Measurements from ENCODE around the gene CHAC2. TPM values are rescaled to one million over a fixed set of nuclear protein-coding genes. Genes with fewer than 3 reads are reported as not detected.
A peak's percentile ranks its signal among the peaks of the same experiment; 100 is the strongest.

CHAC2 gene
- total RNA-seq, 2 experiments from 2014 or later = 15.8 to 17.4 TPM

DNA sequence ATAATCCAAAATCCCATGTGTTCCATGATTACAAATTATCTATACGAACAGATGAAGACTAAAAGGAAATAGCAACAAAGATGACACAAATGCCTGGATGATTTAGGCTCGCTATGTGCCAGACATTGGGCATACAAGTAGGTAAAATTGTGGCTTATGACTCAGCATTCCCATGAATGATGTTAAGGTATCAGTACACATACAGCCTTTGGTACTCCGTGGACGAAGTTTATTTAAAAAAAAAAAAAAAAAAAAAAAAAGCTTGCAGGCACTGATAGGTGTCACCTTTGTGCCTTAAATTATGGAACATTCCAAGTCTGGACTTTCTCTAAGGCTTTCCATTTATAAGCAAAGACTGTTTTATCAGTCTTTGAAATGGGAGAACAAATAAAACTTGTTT is 2.7 kb downstream of the CHAC2 start:
- H3K4me1 Mint-ChIP-seq = peaks cover 31% of the 10 kb centered on the region
- intact Hi-C loops (cut with DNase I, micrococcal nuclease) = no loop called here
- ATAC-seq (peak; percentile 16), DNase-seq (no peak)
- H3K36me3 Mint-ChIP-seq (ENCODE audit: low read depth) = peaks cover 26% of the 10 kb centered on the region
- H3K4me3 Mint-ChIP-seq = peak overlapping the region; percentile 19
- CTCF ChIA-PET = interaction anchor here (0.6 to 2.1 kb wide), 3 partner anchors 17 to 68 kb away, joined by 3 to 8 read pairs (median 3); partner anchors contain the start of genes ASB3 and ERLEC1
- H3K27me3 Mint-ChIP-seq = no peaks in the 10 kb centered on the region
- no peaks in the 10 kb centered on the region for H3K9me3 Mint-ChIP-seq (ENCODE audit: low read depth)
- POLR2A ChIA-PET = interaction anchor here (0.6 kb wide), 2 partner anchors 13 to 25 kb away, joined by 4 to 6 read pairs; no protein-coding TSS in a partner anchor
- peak overlapping the region; percentile 73 for H3K27ac Mint-ChIP-seq

DNA sequence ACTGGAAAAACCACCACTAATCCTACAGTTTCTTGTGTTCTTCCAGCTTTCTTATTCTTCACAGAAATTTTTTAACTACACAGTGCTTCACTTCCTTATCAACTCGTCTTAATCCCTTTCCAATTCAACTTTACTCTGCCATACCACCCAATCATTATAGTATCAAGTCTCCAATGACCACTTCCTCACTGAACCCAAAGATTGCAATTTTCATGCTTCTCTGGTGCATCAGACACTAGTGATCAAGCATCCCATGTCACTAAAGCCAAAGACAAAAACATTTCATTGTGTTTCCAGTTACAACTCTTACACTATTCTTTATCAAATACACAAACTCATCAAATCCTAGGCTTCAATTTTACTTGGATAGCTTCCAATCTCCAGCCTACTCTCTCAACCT is 9.5 kb downstream of the CHAC2 start:
- Mint-ChIP-seq H3K36me3 (ENCODE audit: low read depth) (peaks cover 38% of the 10 kb centered on the region), H3K27ac (peak overlapping the region; percentile 12), H3K27me3 (no peaks in the 10 kb centered on the region), H3K4me1 (peaks cover 26% of the 10 kb centered on the region), H3K4me3 (no peak overlapping the region), H3K9me3 (ENCODE audit: low read depth) (no peaks in the 10 kb centered on the region)
- DNase-seq (no peak), ATAC-seq (no peak)
- POLR2A ChIA-PET = no interaction called here
- intact Hi-C loops (cut with DNase I, micrococcal nuclease) = no loop called here
- CTCF ChIA-PET = interaction anchor here (0.6 to 0.8 kb wide), 2 partner anchors 388 to 1410 kb away, joined by 3 read pairs; no protein-coding TSS in a partner anchor

DNA sequence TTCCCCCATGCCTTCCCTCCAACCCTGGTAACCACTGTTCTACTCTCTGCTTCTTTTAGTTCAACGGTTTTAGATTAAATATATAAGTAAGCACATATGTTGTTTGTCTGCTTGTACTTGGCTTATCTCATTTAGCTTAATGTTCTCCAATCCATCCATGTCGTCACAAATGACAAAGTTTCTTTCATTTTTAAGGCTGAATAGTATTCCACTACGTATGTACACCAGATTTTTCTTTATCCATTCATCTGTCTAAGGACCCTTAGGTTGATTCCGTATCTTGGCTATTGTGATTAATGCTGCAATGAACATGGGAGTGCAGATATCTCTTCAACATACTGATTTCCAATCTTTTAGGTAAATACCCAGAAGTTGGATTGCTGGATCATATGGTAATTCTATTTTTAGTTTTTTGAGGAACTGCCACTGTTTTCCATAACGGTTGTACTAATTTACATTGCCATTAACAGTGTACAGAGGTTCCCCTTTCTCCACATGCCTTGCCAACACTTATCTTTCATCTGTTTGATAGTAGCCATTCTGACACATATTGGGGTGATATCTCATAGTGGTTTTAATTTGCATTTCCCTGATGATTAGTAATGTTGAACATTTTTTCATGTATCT is 11.0 kb downstream of the CHAC2 start:
- ChIA-PET POLR2A (no interaction called here), CTCF (interaction anchor here (0.6 to 2.2 kb wide), 2 partner anchors 10 to 133 kb away, joined by 3 to 6 read pairs; no protein-coding TSS in a partner anchor)
- H3K9me3 Mint-ChIP-seq (ENCODE audit: low read depth) = no peaks in the 10 kb centered on the region
- DNase-seq (no peak), ATAC-seq (no peak)
- intact Hi-C loops (cut with DNase I, micrococcal nuclease) = no loop called here
- no peak overlapping the region for H3K4me3 Mint-ChIP-seq
- peaks cover 38% of the 10 kb centered on the region for H3K36me3 Mint-ChIP-seq (ENCODE audit: low read depth)
- H3K27me3 Mint-ChIP-seq = no peaks in the 10 kb centered on the region
- peaks cover 29% of the 10 kb centered on the region for H3K4me1 Mint-ChIP-seq
- H3K27ac Mint-ChIP-seq = peak overlapping the region; percentile 2

DNA sequence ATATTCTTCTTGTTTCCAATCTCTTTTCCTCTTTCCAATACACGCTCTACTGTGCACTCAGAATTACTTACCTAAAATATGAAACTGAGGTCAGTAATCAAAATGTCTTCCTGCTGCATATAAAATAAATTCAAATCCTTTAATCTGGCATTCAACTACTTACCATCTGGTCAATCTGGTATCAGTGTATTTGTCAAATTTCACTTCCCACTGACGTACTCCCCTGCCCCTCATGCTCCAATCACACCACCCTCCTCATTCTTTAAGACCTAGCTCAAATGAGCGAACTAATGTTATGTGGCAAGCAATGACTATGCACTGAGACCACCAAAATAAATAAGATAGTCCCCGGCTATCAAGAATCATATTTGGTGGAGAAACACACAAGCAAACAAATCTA is 12.5 kb downstream of the CHAC2 start:
- peaks cover 31% of the 10 kb centered on the region for H3K36me3 Mint-ChIP-seq (ENCODE audit: low read depth)
- intact Hi-C loops (cut with DNase I, micrococcal nuclease) = no loop called here
- H3K4me1 Mint-ChIP-seq = peaks cover 39% of the 10 kb centered on the region
- ChIA-PET CTCF (interaction anchor here (2.2 kb wide), 1 partner anchor 12 kb away, joined by 6 read pairs; no protein-coding TSS in a partner anchor), POLR2A (no interaction called here)
- H3K9me3 Mint-ChIP-seq (ENCODE audit: low read depth) = no peaks in the 10 kb centered on the region
- H3K4me3 Mint-ChIP-seq = no peak overlapping the region
- no peaks in the 10 kb centered on the region for H3K27me3 Mint-ChIP-seq
- ATAC-seq (no peak), DNase-seq (no peak)
- H3K27ac Mint-ChIP-seq = no peak overlapping the region

DNA sequence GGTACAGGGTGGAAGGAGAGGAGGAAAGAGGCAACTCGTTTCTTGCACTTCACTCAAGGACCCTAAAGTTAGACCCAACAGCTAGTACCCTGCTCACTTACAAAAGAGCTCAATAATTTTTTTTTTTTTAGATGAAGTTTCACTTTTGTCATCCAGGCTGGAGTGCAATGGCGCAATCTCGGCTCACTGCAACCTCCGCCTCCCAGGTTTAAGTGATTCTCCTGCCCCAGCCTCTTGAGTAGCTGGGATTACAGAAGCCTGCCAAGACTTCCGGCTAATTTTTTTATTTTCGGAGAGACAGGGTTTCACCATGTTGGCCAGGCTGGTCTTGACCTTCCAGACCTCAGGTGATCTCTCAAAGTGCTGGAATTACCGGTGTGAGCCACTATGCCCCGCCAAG is 15.1 kb downstream of the CHAC2 start:
- ChIA-PET CTCF (interaction anchor here (0.7 kb wide), 1 partner anchor 21 kb away, joined by 3 read pairs; no protein-coding TSS in a partner anchor), POLR2A (interaction anchor here (0.6 kb wide), 1 partner anchor 12 kb away, joined by 4 read pairs; no protein-coding TSS in a partner anchor)
- DNase-seq (no peak), ATAC-seq (no peak)
- H3K4me3 Mint-ChIP-seq = no peak overlapping the region
- H3K36me3 Mint-ChIP-seq (ENCODE audit: low read depth) = peaks cover 23% of the 10 kb centered on the region
- no peak overlapping the region for H3K27ac Mint-ChIP-seq
- peaks cover 39% of the 10 kb centered on the region for H3K4me1 Mint-ChIP-seq
- intact Hi-C loops (cut with DNase I, micrococcal nuclease) = no loop called here
- no peaks in the 10 kb centered on the region for H3K9me3 Mint-ChIP-seq (ENCODE audit: low read depth)
- H3K27me3 Mint-ChIP-seq = no peaks in the 10 kb centered on the region

DNA sequence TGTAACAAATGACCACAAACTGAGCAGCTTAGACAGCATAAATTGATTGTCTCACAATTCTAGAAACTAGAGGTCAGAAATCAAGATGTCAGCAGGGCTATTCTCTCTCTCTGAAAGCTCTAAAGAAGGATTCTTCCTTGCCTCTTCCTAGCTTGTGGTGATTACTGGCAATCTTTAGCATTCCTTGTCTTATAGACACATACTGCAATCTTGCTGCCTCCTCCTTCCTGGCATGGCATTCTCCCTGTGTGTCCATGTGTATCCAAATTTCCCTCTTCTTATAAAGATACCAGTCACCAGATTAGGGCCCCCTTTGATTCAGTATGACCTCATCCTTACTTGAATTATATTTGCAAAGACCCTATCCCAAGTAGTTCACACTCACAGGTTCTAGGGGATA is 16.8 kb downstream of the CHAC2 start:
- intact Hi-C loops (cut with DNase I, micrococcal nuclease) = no loop called here
- peak overlapping the region; percentile 27 for H3K27ac Mint-ChIP-seq
- peaks cover 13% of the 10 kb centered on the region for H3K36me3 Mint-ChIP-seq (ENCODE audit: low read depth)
- peaks cover 43% of the 10 kb centered on the region for H3K4me1 Mint-ChIP-seq
- DNase-seq = no peak
- H3K4me3 Mint-ChIP-seq = peak overlapping the region; percentile 100
- no peak for ATAC-seq
- ChIA-PET POLR2A (no interaction called here), CTCF (interaction anchor here (0.9 kb wide), 1 partner anchor 17 kb away, joined by 3 read pairs; the partner anchor contains the start of gene CHAC2)
- H3K9me3 Mint-ChIP-seq (ENCODE audit: low read depth) = no peaks in the 10 kb centered on the region
- no peaks in the 10 kb centered on the region for H3K27me3 Mint-ChIP-seq

DNA sequence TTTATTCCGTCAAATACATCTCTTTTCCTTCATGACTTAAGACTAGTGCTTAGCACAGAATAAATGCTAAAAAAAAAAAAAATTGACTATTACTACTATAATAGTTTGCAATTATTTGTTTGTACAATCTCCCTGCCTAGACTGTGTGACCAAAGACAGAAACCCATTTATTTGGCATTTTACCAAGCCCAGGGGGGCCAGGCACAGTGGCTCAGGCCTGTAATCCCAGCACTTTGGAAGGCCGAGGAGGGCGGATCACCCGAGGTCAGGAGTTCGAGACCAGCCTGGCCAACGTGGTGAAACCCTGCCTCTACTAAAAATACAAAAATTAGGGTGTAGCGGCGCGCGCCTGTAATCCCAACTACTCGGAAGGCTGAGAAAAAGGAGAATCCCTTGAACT is 17.8 kb downstream of the CHAC2 start:
- CTCF ChIA-PET = interaction anchor here (0.9 to 1.8 kb wide), 3 partner anchors 11 to 18 kb away, joined by 3 to 10 read pairs (median 3); partner anchors contain the start of gene CHAC2

DNA sequence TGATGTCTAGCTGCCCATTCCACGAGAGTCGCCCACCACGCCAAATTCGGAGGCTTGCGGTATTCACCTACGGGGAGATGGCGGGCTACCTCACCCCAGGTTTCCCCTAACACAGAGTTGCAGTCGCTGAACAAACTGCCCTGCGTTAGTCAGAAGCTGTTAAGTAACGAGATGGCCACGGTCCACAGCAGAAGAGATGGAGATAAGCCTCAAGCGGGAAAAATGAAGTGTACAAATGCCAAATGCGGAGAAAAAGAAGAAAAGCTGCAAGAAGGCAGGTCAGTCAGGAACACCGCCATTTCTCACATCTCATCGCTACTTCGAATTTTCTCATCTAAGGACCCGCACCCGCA is 18.7 kb downstream of the CHAC2 start:
- no peaks in the 10 kb centered on the region for H3K27me3 Mint-ChIP-seq
- intact Hi-C loops (cut with DNase I, micrococcal nuclease) = loop anchor here (1.0 to 5.0 kb wide), 3 partner anchors 34 to 1831 kb away; partner anchors contain the start of gene PPP4R3B (in 1 of the 2)
- no peaks in the 10 kb centered on the region for H3K9me3 Mint-ChIP-seq (ENCODE audit: low read depth)
- peaks cover 10% of the 10 kb centered on the region for H3K36me3 Mint-ChIP-seq (ENCODE audit: low read depth)
- DNase-seq = peak; percentile 53
- peak overlapping the region; percentile 95 for H3K27ac Mint-ChIP-seq
- CTCF ChIA-PET = interaction anchor here (0.6 to 1.8 kb wide), 4 partner anchors 10 to 35 kb away, joined by 3 to 10 read pairs (median 6); partner anchors contain the start of gene CHAC2
- peaks cover 47% of the 10 kb centered on the region for H3K4me1 Mint-ChIP-seq
- POLR2A ChIA-PET = interaction anchor here (2.9 kb wide), 1 partner anchor 19 kb away, joined by 24 read pairs; the partner anchor contains the start of gene CHAC2
- peak overlapping the region; percentile 100 for H3K4me3 Mint-ChIP-seq
- ATAC-seq = peak; percentile 28

More for the DNA sequence above, 17.8 kb downstream of the CHAC2 start:
- Mint-ChIP-seq H3K27me3 (no peaks in the 10 kb centered on the region), H3K36me3 (ENCODE audit: low read depth) (peaks cover 10% of the 10 kb centered on the region), H3K4me1 (peaks cover 40% of the 10 kb centered on the region), H3K9me3 (ENCODE audit: low read depth) (no peaks in the 10 kb centered on the region), H3K27ac (peak overlapping the region; percentile 95), H3K4me3 (peak overlapping the region; percentile 100)
- POLR2A ChIA-PET = interaction anchor here (0.7 to 2.9 kb wide), 2 partner anchors 18 to 1626 kb away, joined by 3 to 24 read pairs; partner anchors contain the start of gene CHAC2
- ATAC-seq (no peak), DNase-seq (no peak)
- intact Hi-C loops (cut with DNase I, micrococcal nuclease) = loop anchor here (5.0 kb wide), 2 partner anchors 33 to 1832 kb away; partner anchors contain the start of gene PPP4R3B (in 1 of the 2)

DNA sequence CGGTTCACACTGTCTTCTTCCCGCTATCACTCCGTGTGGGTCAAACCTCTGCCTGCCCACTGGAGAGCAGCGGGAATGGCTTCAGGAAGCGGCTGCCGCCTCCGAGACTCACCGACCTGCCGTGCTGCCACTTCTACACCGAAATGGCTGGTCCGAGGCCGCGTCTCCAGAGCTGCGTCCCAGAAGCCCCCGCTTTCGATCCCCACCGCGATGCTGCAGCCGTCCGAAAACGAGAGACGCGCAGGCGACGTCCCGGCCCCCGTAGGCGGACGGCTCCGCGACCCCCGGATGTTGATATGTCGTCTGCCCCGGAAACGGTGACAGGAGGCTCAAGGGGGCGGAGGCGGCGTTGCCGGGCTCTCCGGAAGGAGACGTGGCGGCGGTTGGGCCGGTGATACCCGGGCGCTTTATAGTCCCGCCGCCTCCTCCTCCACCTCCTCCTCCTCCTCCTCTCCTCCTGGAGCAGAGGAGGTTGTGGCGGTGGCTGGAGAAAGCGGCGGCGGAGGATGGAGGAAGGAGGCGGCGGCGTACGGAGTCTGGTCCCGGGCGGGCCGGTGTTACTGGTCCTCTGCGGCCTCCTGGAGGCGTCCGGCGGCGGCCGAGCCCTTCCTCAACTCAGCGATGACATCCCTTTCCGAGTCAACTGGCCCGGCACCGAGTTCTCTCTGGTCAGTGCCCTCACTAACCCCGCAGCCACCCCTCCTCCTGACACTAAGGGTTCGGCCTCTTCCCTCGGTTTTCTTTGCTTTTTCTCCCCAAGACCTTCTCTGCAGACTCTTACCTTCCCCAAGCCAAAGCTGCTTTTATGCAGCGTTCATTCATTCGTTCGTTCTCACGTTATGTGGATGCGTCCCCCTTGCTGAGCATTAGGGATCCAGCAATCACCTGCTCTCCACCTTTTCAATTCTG is 19.4 kb downstream of the CHAC2 start, which contains the start of the genes ASB3 and ERLEC1:
TSS of gene ASB3 (minus strand) at position 249 of the 909 bp plus-strand sequence. CDS start 21,381 bp downstream, outside the sequence.
TSS of gene ERLEC1 (plus strand) at position 340 of the 909 bp plus-strand sequence. CDS start at position 507, 167 bp downstream.
- no peaks in the 10 kb centered on the region for H3K9me3 Mint-ChIP-seq (ENCODE audit: low read depth)
- DNase-seq = peak; percentile 93
- CTCF ChIA-PET = interaction anchor here (1.3 to 1.8 kb wide), 4 partner anchors 9 to 19 kb away, joined by 3 to 10 read pairs (median 7); partner anchors contain the start of gene CHAC2
- POLR2A ChIA-PET = interaction anchor here (0.5 to 2.9 kb wide), 3 partner anchors 10 to 154 kb away, joined by 3 to 24 read pairs (median 5); partner anchors contain the start of gene CHAC2
- peak within 1 kb of the TSS; percentile 100 for H3K4me3 Mint-ChIP-seq
- ATAC-seq = peak; percentile 91
- no peaks in the 10 kb centered on the region for H3K27me3 Mint-ChIP-seq
- peak within 1 kb of the TSS; percentile 95 for H3K27ac Mint-ChIP-seq
- peaks cover 6% of the 10 kb centered on the region for H3K36me3 Mint-ChIP-seq (ENCODE audit: low read depth)
- intact Hi-C loops (cut with DNase I, micrococcal nuclease) = loop anchor here (1.0 to 5.0 kb wide), 6 partner anchors 19 to 1830 kb away; partner anchors contain the start of genes CHAC2 (in 1 of the 2) and PPP4R3B (in 1 of the 2)
- peaks cover 47% of the 10 kb centered on the region for H3K4me1 Mint-ChIP-seq

DNA sequence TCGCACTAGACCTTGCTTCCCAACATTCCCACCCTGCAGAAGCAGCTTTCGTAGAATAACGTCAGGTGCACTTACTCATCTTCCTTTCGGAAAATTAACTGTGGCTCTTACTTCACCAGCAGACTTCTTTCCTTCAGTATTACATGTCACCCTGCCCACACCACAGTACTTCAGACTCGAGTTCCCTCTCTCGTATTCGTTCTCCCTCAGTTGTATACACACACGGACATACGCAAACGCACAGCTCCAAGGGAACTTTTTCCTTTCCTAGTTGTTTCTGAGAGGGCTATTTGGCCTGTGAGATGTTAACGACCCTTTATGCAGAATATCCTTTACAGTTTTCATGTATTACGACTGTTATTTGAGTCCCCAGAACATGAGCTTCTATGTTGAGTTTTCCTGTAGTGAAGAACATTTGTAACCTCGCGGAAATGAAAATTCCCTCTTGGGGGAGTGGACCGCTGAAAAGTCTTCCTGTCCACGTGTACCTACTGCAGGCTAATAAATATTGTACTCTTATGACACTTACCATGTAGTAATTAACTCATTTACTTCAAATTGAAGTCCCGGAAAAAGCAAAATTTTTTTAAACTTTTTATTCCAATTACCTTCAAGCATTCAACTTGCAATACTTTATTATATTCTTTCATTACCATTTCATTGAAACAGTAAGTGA is 20.1 kb downstream of the CHAC2 start:
- peaks cover 44% of the 10 kb centered on the region for H3K4me1 Mint-ChIP-seq
- H3K9me3 Mint-ChIP-seq (ENCODE audit: low read depth) = no peaks in the 10 kb centered on the region
- intact Hi-C loops (cut with DNase I, micrococcal nuclease) = loop anchor here (1.0 to 5.0 kb wide), 5 partner anchors 19 to 1830 kb away; partner anchors contain the start of genes CHAC2 (in 1 of the 2) and PPP4R3B (in 1 of the 2)
- peak overlapping the region; percentile 100 for H3K4me3 Mint-ChIP-seq
- peaks cover 3% of the 10 kb centered on the region for H3K36me3 Mint-ChIP-seq (ENCODE audit: low read depth)
- no peaks in the 10 kb centered on the region for H3K27me3 Mint-ChIP-seq
- H3K27ac Mint-ChIP-seq = peak overlapping the region; percentile 95
- ChIA-PET CTCF (interaction anchor here (1.3 to 1.6 kb wide), 2 partner anchors 16 to 18 kb away, joined by 6 to 8 read pairs; no protein-coding TSS in a partner anchor), POLR2A (interaction anchor here (0.5 to 2.9 kb wide), 3 partner anchors 11 to 259 kb away, joined by 3 to 24 read pairs (median 4); partner anchors contain the start of gene CHAC2)
- DNase-seq (peak; percentile 28), ATAC-seq (peak; percentile 43)

Data from activated CD4-positive, alpha-beta T cell treated with anti-CD3 and anti-CD28 coated beads for 36 hours (primary cell).